ENCODE results near the gene MLLT6.

Gene MLLT6

DNA sequence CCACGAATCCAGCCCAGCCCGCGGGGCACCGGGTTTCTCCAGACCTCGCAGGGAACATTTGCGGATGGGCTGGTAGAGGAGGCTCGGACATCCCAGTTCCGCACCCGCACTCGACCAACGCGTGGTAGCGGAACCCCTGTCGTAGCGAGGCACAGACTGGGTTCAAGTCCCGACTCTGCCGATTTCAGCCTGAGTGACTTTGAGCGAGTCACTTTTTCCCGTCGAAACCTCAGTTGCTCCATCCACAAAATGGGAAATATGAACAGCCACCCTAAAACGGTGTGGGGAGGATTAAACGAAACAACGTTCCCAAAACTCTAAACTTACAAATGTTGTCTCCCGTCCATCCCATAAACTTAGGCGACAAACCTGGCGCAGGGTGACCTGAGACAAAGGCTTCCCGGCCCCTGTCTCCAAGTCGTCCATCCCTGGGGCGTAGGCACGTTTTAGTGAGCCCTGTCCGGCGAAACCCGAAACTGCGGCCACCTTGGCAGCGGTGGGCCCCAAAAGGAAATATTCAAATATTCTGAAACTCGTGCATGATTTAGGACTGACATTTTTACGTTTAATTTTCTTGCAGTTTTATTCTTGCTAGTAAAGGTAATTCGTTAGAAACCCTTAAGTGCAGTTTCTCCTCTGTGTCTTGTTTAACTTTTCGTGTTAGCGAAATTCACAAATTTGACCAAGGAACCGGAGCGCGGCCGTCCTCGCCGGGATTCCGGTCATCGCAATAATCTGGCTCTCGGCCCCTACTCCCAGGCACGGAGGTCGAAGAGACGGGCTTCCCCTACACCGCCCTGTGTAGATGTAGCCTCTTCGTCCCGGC lies 1.9 kb upstream of the MLLT6 start:
- in situ Hi-C loops (cut with MboI; ENCODE audit: low pct_unique_long_range_greater_than_20kb, low sequenced_read_pairs, unreplicated experiment): no loop called here
- no peak for TF ChIP-seq CTCF (IDR thresholded peaks at IDR 0.05; ENCODE audit: extremely low read depth, insufficient read depth, missing control alignments)
- DNase-seq (ENCODE audit: low spot score): peak; percentile 43

DNA sequence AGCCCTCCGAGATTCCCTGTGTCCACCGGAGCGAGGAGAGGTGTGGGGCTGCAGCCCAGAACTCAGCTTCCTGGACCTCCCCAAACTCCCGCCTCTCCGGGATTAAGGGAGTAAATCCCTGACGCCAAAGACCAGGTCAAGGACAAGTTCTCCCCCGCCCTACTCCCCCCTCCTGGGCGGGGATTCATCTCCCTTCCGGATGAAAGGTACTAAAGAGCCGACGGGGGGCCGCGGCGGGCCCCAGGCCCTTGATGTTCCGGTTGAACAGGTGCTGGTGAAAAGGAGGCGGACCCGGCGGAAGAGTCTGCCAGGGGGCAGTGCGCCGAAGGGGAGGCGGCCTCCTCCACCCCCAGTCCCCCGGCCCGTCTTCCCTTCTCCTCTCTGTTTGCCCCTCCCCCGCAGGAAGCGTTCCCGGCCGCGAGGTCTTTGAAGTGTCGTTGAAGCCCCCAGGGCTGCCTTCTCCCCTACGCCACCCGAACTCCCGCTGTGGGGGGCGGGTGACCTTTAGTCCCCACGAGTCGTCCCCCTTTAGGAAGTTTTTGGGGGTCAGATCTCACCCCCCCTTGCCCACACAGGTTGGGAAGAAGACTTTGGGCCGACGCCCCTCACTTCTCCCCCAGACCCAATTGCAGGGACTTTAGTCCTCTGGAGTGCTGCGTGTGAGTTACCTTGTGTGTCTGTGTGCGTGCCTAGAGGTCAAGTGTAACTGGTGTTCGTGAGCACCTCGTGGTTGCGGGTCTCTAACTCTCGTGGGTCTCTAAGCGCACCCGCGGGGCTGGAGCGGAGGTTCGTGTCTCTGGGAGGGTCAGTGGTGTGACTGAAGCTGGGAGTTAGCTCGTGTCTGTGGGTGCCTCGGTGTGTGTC lies 1.1 kb upstream of the MLLT6 start:
- in situ Hi-C loops (cut with MboI; ENCODE audit: low pct_unique_long_range_greater_than_20kb, low sequenced_read_pairs, unreplicated experiment): no loop called here
- TF ChIP-seq CTCF (IDR thresholded peaks at IDR 0.05; ENCODE audit: extremely low read depth, insufficient read depth, missing control alignments): no peak
- peak; percentile 90 for DNase-seq (ENCODE audit: low spot score)

DNA sequence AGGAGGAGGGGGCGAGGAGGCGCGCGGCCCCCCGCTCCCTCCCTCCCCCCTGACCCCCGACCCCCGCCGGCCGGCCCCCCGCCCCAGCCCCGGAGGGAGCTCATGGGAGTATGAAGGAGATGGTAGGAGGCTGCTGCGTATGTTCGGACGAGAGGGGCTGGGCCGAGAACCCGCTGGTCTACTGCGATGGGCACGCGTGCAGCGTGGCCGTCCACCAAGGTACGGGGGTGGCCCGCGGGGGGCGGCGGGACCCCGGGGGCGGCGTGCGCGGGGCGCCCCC lies 390 bp downstream of the MLLT6 start:
- DNase-seq (ENCODE audit: low spot score): peak; percentile 72
- TF ChIP-seq CTCF (IDR thresholded peaks at IDR 0.05; ENCODE audit: extremely low read depth, insufficient read depth, missing control alignments): no peak
- in situ Hi-C loops (cut with MboI; ENCODE audit: low pct_unique_long_range_greater_than_20kb, low sequenced_read_pairs, unreplicated experiment): no loop called here

DNA sequence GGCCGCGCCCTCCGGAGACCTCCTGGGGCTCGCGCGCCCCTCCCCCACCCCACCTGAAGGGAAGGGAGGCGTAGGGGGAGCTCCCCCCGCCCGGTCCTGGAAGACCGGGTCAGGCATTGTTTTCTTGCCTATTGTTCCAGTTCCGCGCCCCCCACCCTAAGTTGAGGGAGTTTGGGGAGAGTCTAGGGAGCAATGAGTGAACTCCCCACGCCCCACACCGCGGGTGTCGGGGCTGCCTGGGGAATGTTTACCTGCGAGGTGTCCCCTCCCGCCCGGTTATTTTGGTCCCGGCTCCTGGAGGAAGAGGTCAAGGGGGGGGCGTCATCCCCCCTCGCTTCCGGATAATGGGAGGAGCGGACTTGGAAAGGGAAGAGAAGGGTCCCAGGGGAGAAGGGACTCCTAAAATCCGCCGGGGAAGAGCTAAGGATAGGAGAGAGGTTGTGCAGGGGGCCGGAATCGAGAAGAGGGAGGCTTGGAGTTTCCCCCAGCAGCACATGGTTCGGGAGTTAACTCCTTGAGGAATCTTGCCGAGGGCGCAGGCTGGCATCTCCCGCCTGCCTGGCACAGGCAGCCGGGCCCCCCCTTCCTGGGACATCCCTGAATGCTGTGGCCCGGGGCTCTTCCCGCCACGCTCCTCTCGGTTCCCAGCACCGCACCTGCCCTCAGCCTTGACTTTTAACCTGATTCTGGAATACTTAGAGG lies 881 bp downstream of the MLLT6 start:
- in situ Hi-C loops (cut with MboI; ENCODE audit: low pct_unique_long_range_greater_than_20kb, low sequenced_read_pairs, unreplicated experiment): no loop called here

DNA sequence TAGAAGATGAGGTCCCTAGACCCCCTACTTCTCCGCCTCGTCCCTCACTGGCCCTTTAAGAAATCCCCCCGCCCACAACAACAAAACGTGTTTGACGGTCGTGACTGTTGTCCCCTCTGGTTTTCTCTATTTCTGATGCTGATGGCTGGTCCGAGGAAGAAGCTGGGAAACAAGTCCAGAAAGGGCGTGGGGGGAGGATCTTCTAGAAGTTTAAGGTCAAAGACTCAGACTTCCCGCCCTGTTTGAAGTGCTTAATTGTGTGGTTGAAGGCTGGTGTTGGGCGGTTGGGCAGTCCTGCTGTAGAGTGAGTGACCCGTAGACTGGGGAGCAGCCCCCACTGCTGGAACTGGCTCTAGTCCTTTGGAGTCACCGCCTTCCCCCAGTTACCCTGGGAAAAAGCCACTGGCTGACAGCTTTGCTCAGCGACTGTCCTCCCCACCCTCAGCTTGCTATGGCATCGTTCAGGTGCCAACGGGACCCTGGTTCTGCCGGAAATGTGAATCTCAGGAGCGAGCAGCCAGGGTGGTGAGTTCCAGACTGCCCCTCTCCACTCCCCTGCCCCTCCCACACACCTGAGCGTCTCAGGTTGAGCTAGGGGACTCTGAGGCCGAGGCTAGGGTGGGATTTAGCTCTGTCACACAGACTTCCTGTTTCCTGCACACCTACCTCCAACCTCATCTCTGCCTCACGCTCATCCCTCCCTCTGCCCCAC lies 1.6 kb downstream of the MLLT6 start:
- DNase-seq (ENCODE audit: low spot score): peak; percentile 43
- in situ Hi-C loops (cut with MboI; ENCODE audit: low pct_unique_long_range_greater_than_20kb, low sequenced_read_pairs, unreplicated experiment): no loop called here
- no peak for TF ChIP-seq CTCF (IDR thresholded peaks at IDR 0.05; ENCODE audit: extremely low read depth, insufficient read depth, missing control alignments)

More for the DNA sequence above, 881 bp downstream of the MLLT6 start:
- TF ChIP-seq CTCF (IDR thresholded peaks at IDR 0.05; ENCODE audit: extremely low read depth, insufficient read depth, missing control alignments): no peak
- no peak for DNase-seq (ENCODE audit: low spot score)

All from GM13977 (cell line).